PC-3 (cell line): ENCODE results near the gene RNF113B.

Experiments used
- CTCF ChIP-seq: fragments of 300-600 bp; sonication (generic); conservative IDR thresholded peaks from 2 replicates; pipeline ENCODE4 v1.5.1; 2017; ENCODE audit warnings: antibody characterized with exemption, low read depth, mild to moderate bottlenecking, low read length
- EZH2 ChIP-seq: fragments of 300-600 bp; sonication (generic); IDR thresholded peaks from one replicate; pipeline ENCODE4 v1.6.1; 2017; ENCODE audit warnings: antibody characterized with exemption, mild to moderate bottlenecking, low read length; ENCODE audit not compliant: unreplicated experiment
- EZH2phosphoT487 ChIP-seq: fragments of 300-600 bp; sonication (generic); IDR thresholded peaks from 2 replicates; pipeline ENCODE4 v1.6.1; 2018; ENCODE audit warnings: mild to moderate bottlenecking, antibody characterized with exemption, low read length, borderline replicate concordance

DNA sequence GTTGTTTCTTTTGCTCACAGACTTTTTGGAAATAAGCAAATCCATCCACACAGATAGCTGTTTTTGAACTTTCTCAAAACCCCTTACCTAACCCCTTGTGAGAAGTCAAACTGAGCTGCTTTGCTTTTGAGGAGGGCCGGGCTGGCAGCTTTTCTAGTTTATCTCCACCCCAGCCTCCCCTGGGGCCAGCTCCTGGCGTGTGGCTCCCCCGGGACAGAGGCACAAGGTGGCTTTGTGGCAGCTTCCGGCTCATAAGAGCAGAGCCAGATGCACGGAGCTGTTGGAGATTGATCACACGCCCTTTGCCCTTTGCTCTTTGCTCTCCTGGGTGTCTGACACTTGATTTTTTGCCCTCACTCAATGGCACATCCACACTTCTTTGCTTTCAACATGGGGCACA, 24.9 kb upstream of the RNF113B start:
- TF ChIP-seq CTCF (no peak), EZH2 (no peak), EZH2phosphoT487 (no peak)
